Measurements from ENCODE around the gene STAM.
"Not testable (repeated sequence)": the region's sequence is repeated elsewhere in the genome, so short reads cannot be mapped to it uniquely, and the experiment has no call there.

The STAM gene

DNA sequence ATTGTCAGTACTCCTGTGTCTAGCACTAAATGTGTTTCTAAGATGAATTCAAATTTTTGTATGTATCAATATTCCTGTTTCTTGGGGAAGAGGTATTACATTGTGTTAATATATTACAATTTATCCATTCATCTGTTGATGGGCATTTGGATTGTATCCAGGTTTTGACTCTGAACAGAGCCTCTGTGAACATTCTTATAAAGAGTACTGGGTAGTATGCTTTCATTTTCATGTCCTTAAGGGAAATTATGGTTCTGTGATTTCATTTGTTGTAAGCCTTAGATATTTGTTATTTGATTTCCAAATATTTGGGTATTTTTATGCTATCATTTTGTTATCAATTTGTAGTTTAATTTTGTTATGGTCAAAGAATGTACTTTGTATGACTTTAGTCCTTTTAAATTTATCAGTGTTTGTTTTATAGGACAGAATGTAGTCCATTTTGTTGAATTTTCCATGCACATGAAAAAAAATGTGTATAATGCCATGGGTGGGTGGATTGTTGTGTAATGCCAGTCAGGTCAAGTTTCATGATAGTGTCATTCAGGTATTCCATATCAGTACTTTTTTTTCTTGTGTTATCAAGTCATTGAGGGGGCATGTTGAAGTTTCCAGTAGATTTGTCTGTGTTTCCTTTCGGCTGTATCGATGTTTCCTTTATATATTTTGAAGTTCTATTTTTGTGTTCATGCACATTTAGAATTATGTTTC, 38.4 kb downstream of the STAM start:
- DNase-seq: no peak

DNA sequence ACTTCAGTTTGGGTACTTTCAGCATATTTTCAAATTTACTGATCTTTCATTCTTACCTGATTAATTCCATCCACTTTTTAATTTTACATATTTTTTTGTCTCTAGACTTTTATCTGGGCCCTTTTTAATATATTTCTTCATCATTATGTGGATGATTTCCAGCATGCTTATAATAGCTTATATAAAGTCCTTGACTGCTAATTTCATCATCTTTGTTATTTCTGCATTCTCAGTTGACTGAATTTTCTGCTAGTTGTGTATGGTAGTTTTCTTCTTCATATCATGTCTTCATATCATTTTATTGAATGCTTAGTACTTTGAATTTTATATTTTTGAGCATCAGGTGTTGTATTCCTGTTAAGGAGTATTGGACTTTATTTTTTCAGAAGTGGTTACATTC, 39.6 kb downstream of the STAM start:
- no peak for DNase-seq

- DNase-seq: no peak
These were observed 40.6 kb downstream of the STAM start for GRCh38 chr10:17684537-17684936.

DNA sequence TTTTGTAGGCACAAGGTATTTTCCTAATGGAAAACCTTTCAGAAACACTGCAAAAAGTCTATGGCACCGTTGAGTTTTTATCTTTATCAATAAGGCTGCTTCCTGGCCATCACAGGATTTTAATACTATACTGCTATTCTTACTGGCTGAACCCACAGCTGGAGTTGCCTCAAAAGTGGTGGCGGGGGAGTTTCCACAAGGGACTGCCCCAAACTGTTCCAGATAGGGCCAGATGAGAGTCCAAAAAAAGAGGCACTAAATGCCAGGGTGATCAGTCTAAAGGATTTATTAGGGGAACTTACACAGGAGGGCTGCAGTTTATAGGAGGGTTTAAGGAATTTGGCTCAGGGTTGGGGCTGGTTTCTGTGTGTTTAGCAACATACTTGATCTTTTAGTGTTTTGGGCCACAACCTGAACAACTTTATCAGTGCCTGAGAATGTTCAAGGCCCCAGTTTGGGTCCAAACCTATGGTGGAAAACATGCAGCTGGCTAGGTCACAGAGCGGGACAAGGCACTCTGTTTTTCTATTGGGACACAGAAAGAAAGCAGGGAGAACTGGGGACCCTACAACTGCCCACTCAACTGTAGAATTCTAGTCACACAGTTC, 41.4 kb downstream of the STAM start:
- no peak for DNase-seq

GRCh38 chr10:17687117-17687831, 43.3 kb downstream of the STAM start:
- no peak for DNase-seq

DNA sequence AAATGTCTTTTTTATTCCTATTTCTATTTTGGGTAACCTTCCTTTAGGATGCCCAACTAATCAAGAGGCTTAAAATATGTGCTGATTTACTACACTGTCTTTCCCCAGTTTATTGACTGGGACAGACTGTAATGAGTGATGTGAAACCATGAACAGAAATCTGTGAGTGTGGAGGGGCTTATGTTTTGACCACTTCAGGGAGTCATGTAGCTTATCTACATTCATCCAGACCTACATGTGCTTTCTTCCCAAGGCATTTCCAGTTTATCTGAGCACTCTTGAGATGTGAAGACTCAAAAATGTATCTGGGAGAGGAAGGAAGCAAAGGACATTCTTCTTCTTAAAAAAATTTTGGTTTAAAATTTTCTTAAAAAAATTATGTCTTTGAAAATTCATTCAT, 45.2 kb downstream of the STAM start:
- DNase-seq: no peak

DNA sequence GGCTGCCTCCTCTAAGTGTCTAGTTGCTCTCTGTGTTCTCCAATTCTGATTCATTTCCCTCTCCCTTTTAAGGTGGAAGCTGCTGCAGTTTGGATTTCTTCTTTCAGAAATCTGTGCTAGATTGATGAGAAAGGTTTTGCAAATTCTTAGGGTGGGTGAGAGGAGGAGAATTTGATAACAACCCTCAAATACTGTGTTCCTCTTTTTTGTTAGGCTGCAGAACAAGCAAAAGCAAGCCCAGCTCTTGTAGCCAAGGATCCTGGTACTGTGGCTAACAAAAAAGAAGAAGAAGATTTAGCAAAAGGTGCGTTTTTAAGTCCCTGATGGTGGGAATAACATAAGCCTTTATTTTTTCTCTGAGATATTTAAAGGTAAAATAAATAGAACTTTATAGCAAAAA, 49.1 kb downstream of the STAM start:
- DNase-seq: no peak

DNA sequence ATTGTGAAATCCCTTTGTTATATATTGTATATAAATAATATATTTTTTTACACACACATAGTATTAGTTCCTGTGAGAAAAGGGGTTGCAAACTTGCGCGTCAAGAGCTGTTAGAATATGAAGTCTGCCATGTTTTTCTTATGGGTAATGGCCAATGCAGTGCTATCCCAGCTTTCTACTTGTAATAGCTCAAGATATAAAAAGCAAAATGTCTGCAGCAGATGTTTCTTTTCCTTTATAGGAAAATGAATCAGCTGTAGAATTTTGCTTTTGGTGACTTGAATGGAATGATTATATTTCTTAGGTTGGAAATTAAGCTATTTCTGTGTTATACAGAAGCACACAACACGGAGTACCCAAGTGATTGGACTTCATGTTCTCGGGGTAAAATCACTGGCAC, 54.7 kb downstream of the STAM start:
- no peak for DNase-seq

DNA sequence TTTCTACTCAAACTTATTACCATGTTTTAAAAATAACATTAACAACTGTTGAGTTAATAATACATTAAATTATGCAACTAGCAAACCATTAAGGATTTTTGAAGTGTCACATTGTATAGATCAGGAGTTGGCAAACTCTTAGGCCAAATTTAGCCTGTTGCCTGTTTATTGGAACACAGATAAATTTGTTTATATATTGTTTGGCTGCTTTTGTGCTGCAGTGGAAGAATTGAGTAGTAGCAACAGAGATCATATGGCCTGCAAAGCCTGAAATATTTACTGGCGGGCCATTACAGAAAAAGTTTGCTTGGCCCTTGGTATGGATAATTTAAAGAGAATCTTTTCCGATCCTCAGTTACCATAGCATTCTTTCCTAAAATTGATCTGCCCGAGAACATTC, 57.4 kb downstream of the STAM start:
- no peak for DNase-seq

- DNase-seq: no peak
These were observed 59.8 kb downstream of the STAM start for GRCh38 chr10:17703706-17704105.

DNA sequence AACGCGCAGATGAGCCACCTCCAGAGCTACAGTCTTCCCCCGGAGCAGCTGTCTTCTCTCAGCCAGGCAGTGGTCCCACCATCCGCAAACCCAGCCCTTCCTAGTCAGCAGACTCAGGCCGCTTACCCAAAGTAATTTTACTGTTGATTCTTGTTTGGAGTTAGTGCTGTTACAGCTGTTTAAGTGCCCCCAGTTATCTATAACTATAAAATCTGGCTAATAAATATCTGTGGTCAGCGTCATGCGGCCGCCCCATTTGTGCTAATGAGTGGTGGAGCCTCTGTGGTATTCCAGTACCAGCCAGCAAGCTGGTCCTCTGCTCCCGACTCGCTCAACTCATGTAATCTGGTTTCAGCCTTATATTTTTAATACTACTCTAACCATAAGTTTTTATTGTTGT, 64.9 kb downstream of the STAM start:
- no peak for DNase-seq

GRCh38 chr10:17709492-17709891, 65.5 kb downstream of the STAM start:
- DNase-seq: no peak

- no peak for DNase-seq
These were observed 66.2 kb downstream of the STAM start for GRCh38 chr10:17710181-17710580.

- no peak for DNase-seq
These were observed 68.1 kb downstream of the STAM start for GRCh38 chr10:17712053-17712452.

DNA sequence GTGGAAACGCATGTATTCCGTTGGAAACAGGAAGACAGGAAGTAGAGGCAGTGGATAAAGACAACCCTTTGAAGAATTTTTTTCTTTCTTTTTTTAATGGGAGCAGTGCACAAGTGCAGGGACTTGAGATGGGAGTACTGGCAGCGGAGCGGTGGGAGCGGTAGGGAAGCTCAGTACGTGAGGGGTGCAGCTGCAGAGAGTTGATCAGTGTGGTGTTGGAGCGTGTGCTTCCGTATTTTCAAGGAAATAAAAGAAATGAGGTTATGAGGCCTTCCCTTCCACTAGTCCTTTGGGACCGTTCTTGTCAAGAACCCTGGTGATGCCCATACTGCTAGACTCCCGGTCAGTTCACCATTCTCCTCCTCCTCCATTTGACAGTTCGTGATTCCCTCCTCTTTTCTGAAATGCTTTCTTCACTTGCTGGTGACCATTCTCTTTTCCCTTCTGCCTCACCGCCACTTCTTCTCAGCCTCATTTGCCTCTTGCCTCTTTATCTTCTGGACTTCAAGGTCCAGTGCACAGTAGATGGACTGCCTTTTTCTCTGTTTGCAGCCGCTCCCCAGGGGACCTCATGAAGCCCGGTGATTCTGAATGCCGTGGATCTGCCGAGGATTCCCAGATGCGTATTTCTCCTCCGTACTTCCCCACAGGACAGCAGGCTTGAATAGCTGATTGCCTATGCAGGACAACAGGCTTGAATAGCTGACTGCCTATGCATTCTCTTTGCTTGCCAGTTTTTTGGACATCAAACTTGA, 68.9 kb downstream of the STAM start:
- DNase-seq: no peak

DNA sequence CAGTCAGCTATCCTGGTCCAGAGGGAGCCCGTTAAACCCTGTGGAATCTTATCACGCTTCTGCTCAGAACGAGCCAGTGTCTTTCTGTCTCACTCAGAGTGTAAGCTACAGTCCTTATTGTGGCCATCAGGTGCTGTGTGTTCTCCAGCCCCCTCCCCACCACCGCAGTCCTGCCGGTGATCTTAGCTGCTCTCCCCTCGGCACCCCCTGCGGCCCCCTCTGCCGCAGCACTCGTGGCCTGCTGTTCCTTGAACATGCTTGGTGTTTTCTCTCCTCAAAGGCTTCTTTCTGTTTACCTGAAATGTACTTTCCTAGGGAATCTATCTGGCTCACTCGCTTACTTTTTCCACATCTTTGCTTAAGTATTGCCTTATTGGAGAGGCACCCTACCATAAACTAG, 69.8 kb downstream of the STAM start:
- no peak for DNase-seq

DNA sequence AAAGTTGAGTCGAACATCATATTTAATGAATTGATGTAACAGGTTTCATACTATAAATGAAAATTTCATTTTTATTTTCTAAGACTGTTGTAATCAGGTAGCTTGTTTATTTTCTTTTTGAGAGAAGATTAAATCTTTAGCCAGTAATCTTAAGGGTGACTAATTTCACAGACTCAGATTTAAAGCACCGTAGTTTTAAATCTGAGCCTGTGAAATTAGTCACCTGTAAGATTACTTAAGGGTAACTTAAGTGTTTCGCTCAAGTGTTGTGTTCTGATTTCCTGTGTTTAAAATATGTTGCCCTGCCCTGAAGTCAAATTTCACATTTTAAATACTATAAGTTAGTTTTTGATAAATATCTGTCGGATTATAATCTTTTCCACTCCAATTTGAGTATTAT, 72.2 kb downstream of the STAM start:
- DNase-seq: no peak

GRCh38 chr10:17722317-17723014, 78.5 kb downstream of the STAM start:
- not testable (repeated sequence) for DNase-seq

GRCh38 chr10:17725703-17726102, 81.8 kb downstream of the STAM start:
- no peak for DNase-seq

DNA sequence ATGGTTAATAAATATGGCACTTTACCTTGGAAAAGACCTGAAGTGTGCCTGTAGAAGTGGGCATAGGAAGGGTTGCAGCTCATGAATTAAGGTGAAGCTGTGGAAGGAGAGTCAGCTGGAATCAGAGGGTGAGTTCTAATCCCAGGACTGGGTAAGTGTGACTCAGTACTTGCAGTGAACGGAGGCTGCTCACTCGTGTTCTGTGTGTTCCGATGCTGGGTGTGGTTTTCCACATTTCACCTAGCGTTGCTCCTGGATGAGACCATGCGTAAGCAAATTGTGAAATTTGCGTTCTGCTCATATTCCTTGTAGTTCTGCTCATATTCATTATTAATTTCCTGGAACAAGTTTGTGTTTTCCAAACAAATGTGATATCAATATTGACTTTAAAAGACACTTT, 85.7 kb downstream of the STAM start:
- DNase-seq: no peak

GRCh38 chr10:17730667-17731066, 86.7 kb downstream of the STAM start:
- no peak for DNase-seq

- no peak for DNase-seq
These were observed 87.5 kb downstream of the STAM start for GRCh38 chr10:17731331-17732020.

Measured in NCI-H2029 (cell line).